ENCODE results near the gene UGCG. TPM values are rescaled to one million over a fixed set of nuclear protein-coding genes. Genes with fewer than 3 reads are reported as not detected.

The UGCG gene
- total and polyA plus RNA-seq, 9 of the 15 experiments (the other 6 are each of a cell fraction or from before 2014, with no cell fraction given), result 20.0 to 40.3 (median 29.2) TPM

DNA sequence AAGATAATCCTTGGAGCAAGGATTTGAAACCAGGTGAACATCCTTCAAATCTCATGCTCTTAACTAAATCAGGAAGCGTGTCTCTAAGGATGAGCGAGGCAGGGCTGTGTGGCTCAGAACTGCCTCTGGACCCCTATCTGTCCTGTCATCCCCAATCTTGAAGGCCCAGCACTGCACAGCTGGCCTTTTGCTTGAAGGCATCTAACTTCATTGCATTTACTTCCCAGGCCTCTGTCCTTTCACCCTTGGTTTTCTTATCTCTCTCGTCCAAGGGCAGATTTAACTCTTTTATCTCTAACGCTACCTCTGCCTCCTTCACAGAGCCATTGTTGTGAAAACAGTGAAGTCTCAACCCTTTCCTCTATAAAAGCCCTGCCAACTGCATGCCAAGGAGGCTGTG is 83.8 kb downstream of the UGCG start (continued):
- TF ChIP-seq ZNF318 (IDR thresholded peaks at IDR 0.05; ENCODE audit: borderline replicate concordance in 1 of 2, low read depth in 1 of 2), result no peak
- no peak for TF ChIP-seq NCOA4 (IDR thresholded peaks at IDR 0.05; ENCODE audit: partially characterized antibody)
- no peak for TF ChIP-seq ZNF316 (IDR thresholded peaks at IDR 0.05)
- TF ChIP-seq, protein P1, sequence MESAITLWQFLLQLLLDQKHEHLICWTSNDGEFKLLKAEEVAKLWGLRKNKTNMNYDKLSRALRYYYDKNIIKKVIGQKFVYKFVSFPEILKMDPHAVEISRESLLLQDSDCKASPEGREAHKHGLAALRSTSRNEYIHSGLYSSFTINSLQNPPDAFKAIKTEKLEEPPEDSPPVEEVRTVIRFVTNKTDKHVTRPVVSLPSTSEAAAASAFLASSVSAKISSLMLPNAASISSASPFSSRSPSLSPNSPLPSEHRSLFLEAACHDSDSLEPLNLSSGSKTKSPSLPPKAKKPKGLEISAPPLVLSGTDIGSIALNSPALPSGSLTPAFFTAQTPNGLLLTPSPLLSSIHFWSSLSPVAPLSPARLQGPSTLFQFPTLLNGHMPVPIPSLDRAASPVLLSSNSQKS (CRISPR knock-in tag; IDR thresholded peaks at IDR 0.05), result no peak
- no peak for TF ChIP-seq MIER1 (IDR thresholded peaks at IDR 0.05; ENCODE audit: low read depth)
- TF ChIP-seq XRCC3 (IDR thresholded peaks at IDR 0.05), result no peak
- TF ChIP-seq SIRT6 (IDR thresholded peaks at IDR 0.05; ENCODE audit: low read depth, low read length), result no peak
- no peak for TF ChIP-seq HDAC8 (tag; IDR thresholded peaks at IDR 0.05)
- no peak for TF ChIP-seq FIP1L1 (IDR thresholded peaks at IDR 0.05; ENCODE audit: low read depth, low read length, poor library complexity, severe bottlenecking)
- TF ChIP-seq SAFB2 (IDR thresholded peaks at IDR 0.05; ENCODE audit: borderline replicate concordance, low read depth, low read length, severe bottlenecking), result no peak
- TF ChIP-seq SP2 (IDR thresholded peaks at IDR 0.05; ENCODE audit: extremely low read depth, low read depth, low read length, poor library complexity, severe bottlenecking), result no peak
- peak; percentile 52 for TF ChIP-seq GATA2 (CRISPR knock-in tag; IDR thresholded peaks at IDR 0.05)
- peak; percentile 59 to 75; a peak in 3 of 4 replicates for TF ChIP-seq TRIM24 (IDR thresholded peaks at IDR 0.05)
- no peak for TF ChIP-seq GMEB1 (CRISPR knock-in tag; IDR thresholded peaks at IDR 0.05)
- TF ChIP-seq, protein P2, sequence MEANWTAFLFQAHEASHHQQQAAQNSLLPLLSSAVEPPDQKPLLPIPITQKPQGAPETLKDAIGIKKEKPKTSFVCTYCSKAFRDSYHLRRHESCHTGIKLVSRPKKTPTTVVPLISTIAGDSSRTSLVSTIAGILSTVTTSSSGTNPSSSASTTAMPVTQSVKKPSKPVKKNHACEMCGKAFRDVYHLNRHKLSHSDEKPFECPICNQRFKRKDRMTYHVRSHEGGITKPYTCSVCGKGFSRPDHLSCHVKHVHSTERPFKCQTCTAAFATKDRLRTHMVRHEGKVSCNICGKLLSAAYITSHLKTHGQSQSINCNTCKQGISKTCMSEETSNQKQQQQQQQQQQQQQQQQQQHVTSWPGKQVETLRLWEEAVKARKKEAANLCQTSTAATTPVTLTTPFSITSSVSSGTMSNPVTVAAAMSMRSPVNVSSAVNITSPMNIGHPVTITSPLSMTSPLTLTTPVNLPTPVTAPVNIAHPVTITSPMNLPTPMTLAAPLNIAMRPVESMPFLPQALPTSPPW (CRISPR knock-in tag; IDR thresholded peaks at IDR 0.05), result no peak; the same call in 1 of the 2 replicates
- TF ChIP-seq MCM3 (IDR thresholded peaks at IDR 0.05), result no peak
- peak; percentile 68 for TF ChIP-seq NFIC (IDR thresholded peaks at IDR 0.05)
